HEK293 (cell line): ENCODE results near the gene MCRIP1.

ENCODE experiments used
- GLIS1 ChIP-seq: fragments of 450-650 bp; formaldehyde crosslinking; IDR thresholded peaks from 2 replicates; pipeline ENCODE4 v1.5.1; 2016; ENCODE audit warnings: missing biosample characterization, missing genetic modification characterization
- HIC1 ChIP-seq: fragments of 450-650 bp; formaldehyde crosslinking; IDR thresholded peaks from 2 replicates; pipeline ENCODE4 v1.5.1; 2016; ENCODE audit warnings: missing biosample characterization, missing genetic modification characterization
- HOXC10 ChIP-seq: sonication (generic); formaldehyde crosslinking; IDR thresholded peaks from 2 replicates; pipeline ENCODE4 v1.8.1; 2023; ENCODE audit warnings: mild to moderate bottlenecking, missing genetic modification reagents
- HOXD13 ChIP-seq: sonication (generic); formaldehyde crosslinking; IDR thresholded peaks from 2 replicates; pipeline ENCODE4 v1.8.0; 2022; ENCODE audit warnings: missing genetic modification reagents, borderline replicate concordance
- IKZF3 ChIP-seq: fragments of 450-650 bp; IDR thresholded peaks from 2 replicates; pipeline ENCODE4 v1.5.0; 2018; ENCODE audit warnings: missing biosample characterization, mild to moderate bottlenecking, missing genetic modification characterization, moderate library complexity
- KLF9 ChIP-seq: fragments of 450-650 bp; formaldehyde crosslinking; IDR thresholded peaks from 2 replicates; pipeline ENCODE4 v1.5.1; 2016; ENCODE audit warnings: missing biosample characterization, missing genetic modification characterization, low read depth
- REPIN1 ChIP-seq: fragments of 450-650 bp; formaldehyde crosslinking; IDR thresholded peaks from 2 replicates; pipeline ENCODE4 v1.5.1; 2017; ENCODE audit warnings: missing biosample characterization, missing genetic modification characterization, low read depth
- SALL2 ChIP-seq: fragments of 450-650 bp; formaldehyde crosslinking; IDR thresholded peaks from 2 replicates; pipeline ENCODE4 v1.5.0; 2017; ENCODE audit warnings: missing biosample characterization, mild to moderate bottlenecking, missing genetic modification characterization, borderline replicate concordance
- YY1 ChIP-seq: fragments of 450-650 bp; formaldehyde crosslinking; IDR thresholded peaks from 2 replicates; pipeline ENCODE4 v1.5.1; 2018; ENCODE audit warnings: missing biosample characterization, missing genetic modification characterization
- ZBTB8A ChIP-seq: fragments of 450-650 bp; formaldehyde crosslinking; IDR thresholded peaks from 2 replicates; pipeline ENCODE4 v1.5.1; 2016; ENCODE audit warnings: missing biosample characterization, missing genetic modification characterization
- ZNF157 ChIP-seq: fragments of 450-650 bp; formaldehyde crosslinking; IDR thresholded peaks from 2 replicates; pipeline ENCODE4 v1.5.1; 2016; ENCODE audit warnings: missing biosample characterization, missing genetic modification characterization
- ZNF16 ChIP-seq: fragments of 450-650 bp; formaldehyde crosslinking; IDR thresholded peaks from 2 replicates; pipeline ENCODE4 v1.5.1; 2016; ENCODE audit warnings: low read depth, missing biosample characterization, missing genetic modification characterization
- ZNF19 ChIP-seq: fragments of 450-650 bp; formaldehyde crosslinking; IDR thresholded peaks from 2 replicates; pipeline ENCODE4; 2016; ENCODE audit warnings: missing biosample characterization, missing genetic modification characterization, low read depth
- ZNF211 ChIP-seq: fragments of 450-650 bp; formaldehyde crosslinking; IDR thresholded peaks from 2 replicates; pipeline ENCODE4 v1.5.1; 2016; ENCODE audit warnings: low read depth, missing biosample characterization, missing genetic modification characterization
- ZNF248 ChIP-seq: fragments of 450-650 bp; formaldehyde crosslinking; IDR thresholded peaks from 2 replicates; pipeline ENCODE4 v1.5.1; 2017; ENCODE audit warnings: missing biosample characterization, missing genetic modification characterization
- ZNF266 ChIP-seq: fragments of 450-650 bp; formaldehyde crosslinking; IDR thresholded peaks from 2 replicates; pipeline ENCODE4 v1.5.1; 2016; ENCODE audit warnings: missing biosample characterization, missing genetic modification characterization, low read depth
- ZNF366 ChIP-seq: fragments of 450-650 bp; formaldehyde crosslinking; conservative IDR thresholded peaks from 2 replicates; pipeline ENCODE4 v1.5.1; 2016; ENCODE audit warnings: missing biosample characterization, missing genetic modification characterization
- ZNF423 ChIP-seq: fragments of 450-650 bp; formaldehyde crosslinking; IDR thresholded peaks from 2 replicates; pipeline ENCODE4 v1.5.1; 2016; ENCODE audit warnings: missing biosample characterization, missing genetic modification characterization
- ZNF433 ChIP-seq: fragments of 450-650 bp; formaldehyde crosslinking; IDR thresholded peaks from 2 replicates; pipeline ENCODE4 v1.5.1; 2016; ENCODE audit warnings: missing biosample characterization, missing genetic modification characterization, low read depth
- ZNF510 ChIP-seq: fragments of 450-650 bp; formaldehyde crosslinking; IDR thresholded peaks from 2 replicates; pipeline ENCODE4 v1.5.1; 2018; ENCODE audit warnings: mild to moderate bottlenecking, missing genetic modification characterization, missing biosample characterization; ENCODE audit not compliant: insufficient replicate concordance
- ZNF514 ChIP-seq: fragments of 450-650 bp; formaldehyde crosslinking; IDR thresholded peaks from 2 replicates; pipeline ENCODE4 v1.5.1; 2016; ENCODE audit warnings: missing biosample characterization, missing genetic modification characterization
- ZNF596 ChIP-seq: fragments of 450-650 bp; IDR thresholded peaks from 2 replicates; pipeline ENCODE4 v1.5.0; 2018; ENCODE audit warnings: missing biosample characterization, mild to moderate bottlenecking, missing genetic modification characterization, moderate library complexity
- ZNF600 ChIP-seq: fragments of 450-650 bp; formaldehyde crosslinking; IDR thresholded peaks from 2 replicates; pipeline ENCODE4 v1.5.1; 2016; ENCODE audit warnings: missing biosample characterization, missing genetic modification characterization
- ZNF624 ChIP-seq: fragments of 450-650 bp; formaldehyde crosslinking; IDR thresholded peaks from 2 replicates; pipeline ENCODE4 v1.5.1; 2017; ENCODE audit warnings: missing biosample characterization, missing genetic modification characterization
- ZNF664 ChIP-seq: fragments of 450-650 bp; formaldehyde crosslinking; IDR thresholded peaks from 2 replicates; pipeline ENCODE4 v1.5.1; 2016; ENCODE audit warnings: missing biosample characterization, missing genetic modification characterization
- ZNF777 ChIP-seq: fragments of 450-650 bp; formaldehyde crosslinking; IDR thresholded peaks from 2 replicates; pipeline ENCODE4 v1.5.1; 2017; ENCODE audit warnings: missing biosample characterization, missing genetic modification characterization, borderline replicate concordance
- ZSCAN18 ChIP-seq: fragments of 450-650 bp; formaldehyde crosslinking; IDR thresholded peaks from 2 replicates; pipeline ENCODE4 v1.5.1; 2016; ENCODE audit warnings: missing biosample characterization, missing genetic modification characterization
- ZSCAN5A ChIP-seq: fragments of 450-650 bp; formaldehyde crosslinking; IDR thresholded peaks from 2 replicates; pipeline ENCODE4 v1.5.1; 2016; ENCODE audit warnings: missing biosample characterization, missing genetic modification characterization
- TF ChIP-seq, protein P1 (sequence below): fragments of 450-650 bp; formaldehyde crosslinking; IDR thresholded peaks from 2 replicates; pipeline ENCODE4 v1.5.1; 2016; ENCODE audit warnings: missing biosample characterization, missing genetic modification characterization
- TF ChIP-seq, protein P2 (sequence below): fragments of 450-650 bp; formaldehyde crosslinking; IDR thresholded peaks from 2 replicates; pipeline ENCODE4 v1.5.1; 2016; ENCODE audit warnings: missing biosample characterization, missing genetic modification characterization
- TF ChIP-seq, protein P3 (sequence below): fragments of 450-650 bp; formaldehyde crosslinking; IDR thresholded peaks from 2 replicates; pipeline ENCODE4 v1.5.1; 2016; ENCODE audit warnings: missing biosample characterization, missing genetic modification characterization

Gene MCRIP1

GRCh38 chr17:81871387-81872230, 38.5 kb upstream of the MCRIP1 start (continued):
- TF ChIP-seq HIC1 (tag by site-specific recombination) (peak; percentile 37; the same call in 1 of the 2 replicates), HOXD13 (CRISPR knock-in tag) (no peak), GLIS1 (tag by site-specific recombination) (peak; percentile 60), ZSCAN5A (peak; percentile 89; the same call in 1 of the 2 replicates), ZNF510 (tag by site-specific recombination) (no peak), ZNF600 (peak; percentile 73), ZNF366 (tag by site-specific recombination) (no peak), HOXC10 (no peak), ZNF19 (tag by site-specific recombination) (no peak), ZNF624 (tag by site-specific recombination) (no peak), ZNF248 (tag by site-specific recombination) (no peak), SALL2 (tag by site-specific recombination) (no peak), ZNF16 (no peak), ZBTB8A (tag by site-specific recombination) (peak; percentile 78), REPIN1 (no peak), ZNF157 (tag by site-specific recombination) (no peak), ZNF664 (tag by site-specific recombination) (no peak), ZNF423 (tag by site-specific recombination) (no peak), ZNF777 (no peak), ZNF596 (peak; percentile 23; the same call in 1 of the 2 replicates), YY1 (tag by site-specific recombination) (peak; percentile 95), ZNF266 (tag by site-specific recombination) (no peak), KLF9 (tag by site-specific recombination) (peak; percentile 28), ZNF514 (tag by site-specific recombination) (no peak), ZNF433 (tag by site-specific recombination) (no peak), ZNF211 (tag by site-specific recombination) (no peak), ZSCAN18 (tag by site-specific recombination) (peak; percentile 73; the same call in 1 of the 2 replicates), IKZF3 (peak; percentile 49; the same call in 1 of the 2 replicates)
- TF ChIP-seq, protein P1, sequence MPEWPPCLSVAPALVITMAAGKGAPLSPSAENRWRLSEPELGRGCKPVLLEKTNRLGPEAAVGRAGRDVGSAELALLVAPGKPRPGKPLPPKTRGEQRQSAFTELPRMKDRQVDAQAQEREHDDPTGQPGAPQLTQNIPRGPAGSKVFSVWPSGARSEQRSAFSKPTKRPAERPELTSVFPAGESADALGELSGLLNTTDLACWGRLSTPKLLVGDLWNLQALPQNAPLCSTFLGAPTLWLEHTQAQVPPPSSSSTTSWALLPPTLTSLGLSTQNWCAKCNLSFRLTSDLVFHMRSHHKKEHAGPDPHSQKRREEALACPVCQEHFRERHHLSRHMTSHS (tag by site-specific recombination), result no peak
- TF ChIP-seq, protein P2, sequence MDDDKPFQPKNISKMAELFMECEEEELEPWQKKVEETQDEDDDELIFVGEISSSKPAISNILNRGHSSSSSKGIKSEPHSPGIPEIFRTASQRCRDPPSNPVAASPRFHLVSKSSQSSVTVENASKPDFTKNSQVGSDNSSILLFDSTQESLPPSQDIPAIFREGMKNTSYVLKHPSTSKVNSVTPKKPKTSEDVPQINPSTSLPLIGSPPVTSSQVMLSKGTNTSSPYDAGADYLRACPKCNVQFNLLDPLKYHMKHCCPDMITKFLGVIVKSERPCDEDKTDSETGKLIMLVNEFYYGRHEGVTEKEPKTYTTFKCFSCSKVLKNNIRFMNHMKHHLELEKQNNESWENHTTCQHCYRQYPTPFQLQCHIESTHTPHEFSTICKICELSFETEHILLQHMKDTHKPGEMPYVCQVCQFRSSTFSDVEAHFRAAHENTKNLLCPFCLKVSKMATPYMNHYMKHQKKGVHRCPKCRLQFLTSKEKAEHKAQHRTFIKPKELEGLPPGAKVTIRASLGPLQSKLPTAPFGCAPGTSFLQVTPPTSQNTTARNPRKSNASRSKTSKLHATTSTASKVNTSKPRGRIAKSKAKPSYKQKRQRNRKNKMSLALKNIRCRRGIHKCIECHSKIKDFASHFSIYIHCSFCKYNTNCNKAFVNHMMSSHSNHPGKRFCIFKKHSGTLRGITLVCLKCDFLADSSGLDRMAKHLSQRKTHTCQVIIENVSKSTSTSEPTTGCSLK (tag by site-specific recombination), result no peak
- TF ChIP-seq, protein P3, sequence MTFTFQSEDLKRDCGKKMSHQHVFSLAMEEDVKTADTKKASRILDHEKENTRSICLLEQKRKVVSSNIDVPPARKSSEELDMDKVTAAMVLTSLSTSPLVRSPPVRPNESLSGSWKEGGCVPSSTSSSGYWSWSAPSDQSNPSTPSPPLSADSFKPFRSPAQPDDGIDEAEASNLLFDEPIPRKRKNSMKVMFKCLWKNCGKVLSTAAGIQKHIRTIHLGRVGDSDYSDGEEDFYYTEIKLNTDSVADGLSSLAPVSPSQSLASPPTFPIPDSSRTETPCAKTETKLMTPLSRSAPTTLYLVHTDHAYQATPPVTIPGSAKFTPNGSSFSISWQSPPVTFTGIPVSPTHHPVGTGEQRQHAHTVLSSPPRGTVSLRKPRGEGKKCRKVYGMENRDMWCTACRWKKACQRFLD (tag by site-specific recombination), result no peak
